Testis (tissue), 2 donors: ENCODE data around the gene CACNA1D.

Experiments used
- POLR2A ChIP-seq: fragments of 450-650 bp; IDR thresholded peaks from one replicate; pipeline ENCODE4 v1.6.1; 2017; ENCODE audit warnings: antibody characterized with exemption, mild to moderate bottlenecking, moderate library complexity
- TF ChIP-seq, protein P1 (sequence below), 3 experiments: fragments of 450-650 bp in 2 of 3; fragments of 200-600 bp in 1 of 3; sonication (generic) in 1 of 3; IDR thresholded peaks; one replicate each; pipeline ENCODE4 v1.5.1; 2016 to 2019; ENCODE audit warnings: antibody characterized with exemption in 3 of 3, mild to moderate bottlenecking in 2 of 3, moderate library complexity in 1 of 3

DNA sequence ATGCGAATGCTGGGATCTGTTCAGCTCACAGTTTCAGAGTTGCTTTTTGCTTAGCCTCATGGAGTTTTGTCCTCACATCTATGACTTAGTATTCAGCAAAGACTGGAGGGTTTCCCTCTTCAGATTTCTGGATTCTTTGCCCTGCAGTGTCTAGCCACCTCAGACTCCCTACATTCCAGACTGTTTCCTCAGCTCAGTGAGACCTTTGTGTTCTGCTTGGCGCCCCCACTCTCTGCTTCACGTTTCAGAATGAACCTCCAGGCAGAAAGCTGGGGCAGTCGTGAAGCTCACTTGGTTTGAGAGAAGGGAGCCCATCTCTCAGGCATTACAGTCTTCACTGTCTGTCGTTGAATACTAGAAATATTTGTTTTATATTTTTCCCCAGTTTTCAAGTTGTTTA is 118.1 kb downstream of the CACNA1D start:
- TF ChIP-seq, protein P1, sequence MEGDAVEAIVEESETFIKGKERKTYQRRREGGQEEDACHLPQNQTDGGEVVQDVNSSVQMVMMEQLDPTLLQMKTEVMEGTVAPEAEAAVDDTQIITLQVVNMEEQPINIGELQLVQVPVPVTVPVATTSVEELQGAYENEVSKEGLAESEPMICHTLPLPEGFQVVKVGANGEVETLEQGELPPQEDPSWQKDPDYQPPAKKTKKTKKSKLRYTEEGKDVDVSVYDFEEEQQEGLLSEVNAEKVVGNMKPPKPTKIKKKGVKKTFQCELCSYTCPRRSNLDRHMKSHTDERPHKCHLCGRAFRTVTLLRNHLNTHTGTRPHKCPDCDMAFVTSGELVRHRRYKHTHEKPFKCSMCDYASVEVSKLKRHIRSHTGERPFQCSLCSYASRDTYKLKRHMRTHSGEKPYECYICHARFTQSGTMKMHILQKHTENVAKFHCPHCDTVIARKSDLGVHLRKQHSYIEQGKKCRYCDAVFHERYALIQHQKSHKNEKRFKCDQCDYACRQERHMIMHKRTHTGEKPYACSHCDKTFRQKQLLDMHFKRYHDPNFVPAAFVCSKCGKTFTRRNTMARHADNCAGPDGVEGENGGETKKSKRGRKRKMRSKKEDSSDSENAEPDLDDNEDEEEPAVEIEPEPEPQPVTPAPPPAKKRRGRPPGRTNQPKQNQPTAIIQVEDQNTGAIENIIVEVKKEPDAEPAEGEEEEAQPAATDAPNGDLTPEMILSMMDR (IDR thresholded peaks at IDR 0.05), result no peak
- TF ChIP-seq POLR2A, result no peak
